DMS153 treated with DMSO at 0.1 percent for 48 hours (cell line): ENCODE data around the gene ZNF598.
A peak's percentile ranks its signal among the peaks of the same experiment; 100 is the strongest.
"Not testable (repeated sequence)": the region's sequence is repeated elsewhere in the genome, so short reads cannot be mapped to it uniquely, and the experiment has no call there.

Source experiments
- DNase-seq: peaks from one replicate; lab custom pipeline; 2025; ENCODE audit not compliant: unreplicated experiment; lab: John Stamatoyannopoulos, UW

ZNF598 gene

DNA sequence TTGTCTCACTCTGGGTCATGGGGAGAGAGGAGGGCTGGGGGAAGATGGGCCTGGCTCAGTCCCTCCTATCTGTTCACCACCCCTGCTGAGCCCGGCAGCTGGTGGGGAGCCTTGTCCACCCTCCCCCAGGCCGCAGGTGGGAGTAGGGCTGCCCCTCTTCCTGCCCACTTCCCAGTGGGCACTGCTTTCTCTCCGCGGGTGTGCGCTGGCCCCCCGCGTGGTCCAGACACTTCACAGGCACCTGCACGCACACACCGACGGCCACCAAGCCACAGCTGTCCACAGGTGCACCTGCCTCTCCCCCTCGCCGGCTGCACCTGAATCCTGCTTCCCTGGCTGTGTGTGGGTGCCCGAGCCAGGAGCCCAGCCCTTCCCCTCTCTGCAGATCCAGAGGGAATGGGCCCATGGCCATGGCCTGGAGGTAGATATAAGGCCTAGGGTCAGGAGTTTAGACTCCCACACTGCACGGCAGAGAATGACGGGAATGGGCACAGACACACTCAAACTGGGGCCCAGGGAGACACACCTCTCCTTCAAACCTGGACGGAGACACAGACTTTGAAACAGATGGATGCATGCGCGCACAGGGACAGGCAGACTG lies 19.1 kb upstream of the ZNF598 start:
- no peak for DNase-seq

DNA sequence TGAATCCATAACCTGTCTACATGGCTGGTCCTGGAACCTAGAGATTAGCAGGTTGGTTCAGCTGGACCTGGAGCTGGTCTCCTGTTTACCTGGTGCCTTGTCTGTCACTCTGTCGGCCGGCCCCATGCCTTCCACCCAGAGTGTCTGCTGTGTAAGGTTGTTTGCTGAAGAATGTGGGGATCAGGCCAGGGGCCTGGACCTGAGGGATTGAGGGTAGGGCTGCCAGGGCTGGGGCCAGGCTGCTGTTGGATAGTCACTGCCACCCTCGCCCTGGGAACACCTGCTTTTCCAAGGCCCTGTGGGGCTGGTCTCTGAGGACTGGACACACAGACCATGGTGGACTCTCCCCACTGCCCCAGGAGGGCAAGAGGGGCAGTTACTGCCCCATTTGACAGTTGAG lies 18.5 kb upstream of the ZNF598 start:
- DNase-seq = no peak

GRCh38 chr16:2027024-2028010 lies 17.7 kb upstream of the ZNF598 start:
- no peak for DNase-seq

GRCh38 chr16:2026461-2027023 lies 16.9 kb upstream of the ZNF598 start, which contains the start of gene NHERF2:
TSS of gene NHERF2 (plus strand) at chr16:2026902. CDS start at chr16:2027006, 104 bp downstream.
- no peak for DNase-seq

DNA sequence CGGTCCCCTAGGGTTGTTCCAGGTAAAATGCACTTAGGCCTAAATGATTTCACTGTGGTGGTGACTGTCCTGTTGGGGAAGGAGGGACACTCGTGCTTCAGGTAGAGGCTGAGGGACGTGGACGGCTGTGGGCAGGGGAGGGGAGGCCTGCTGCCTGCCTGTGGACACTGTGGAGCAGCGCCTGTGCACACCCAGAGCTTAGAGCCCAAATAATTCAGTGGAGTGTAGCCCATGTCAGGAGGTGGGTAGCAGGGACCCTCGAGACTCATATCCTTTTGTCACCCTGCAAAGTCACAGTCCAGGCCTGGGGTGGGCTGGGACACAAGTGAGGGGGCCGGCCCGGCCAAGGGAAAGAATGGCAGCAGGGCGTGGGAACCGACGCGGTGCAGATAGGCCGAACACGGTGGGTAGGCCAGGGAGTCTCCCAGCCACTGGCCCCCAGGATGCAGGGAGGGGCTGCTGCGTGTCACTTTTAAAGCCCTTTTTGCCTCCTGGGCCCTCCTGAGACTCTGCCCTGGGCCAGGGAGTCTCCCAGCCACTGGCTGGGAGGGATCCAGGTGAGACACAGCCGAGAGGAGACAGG lies 16.3 kb upstream of the ZNF598 start:
- DNase-seq = no peak

DNA sequence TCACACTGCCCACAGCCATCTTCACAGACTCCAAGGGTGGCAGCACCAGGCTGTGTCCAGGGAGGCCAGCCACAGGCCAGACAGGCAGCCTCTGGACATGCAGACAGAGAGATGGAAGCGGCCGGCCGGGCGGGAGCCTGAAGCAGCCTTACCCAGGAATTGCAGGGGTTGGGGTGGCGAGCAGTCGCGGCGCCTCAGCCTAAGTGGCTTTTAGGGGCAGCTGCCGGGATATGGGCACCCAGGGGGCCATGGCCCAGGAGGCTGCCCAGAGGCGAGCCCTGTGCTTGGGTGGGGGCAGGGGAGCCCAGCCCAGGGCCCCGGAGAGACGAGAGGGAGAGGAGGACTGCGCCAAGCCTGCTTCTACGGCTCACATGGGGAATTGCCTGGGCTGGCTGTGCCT lies 15.6 kb upstream of the ZNF598 start:
- no peak for DNase-seq

GRCh38 chr16:2024032-2024420 lies 14.4 kb upstream of the ZNF598 start:
- no peak for DNase-seq

DNA sequence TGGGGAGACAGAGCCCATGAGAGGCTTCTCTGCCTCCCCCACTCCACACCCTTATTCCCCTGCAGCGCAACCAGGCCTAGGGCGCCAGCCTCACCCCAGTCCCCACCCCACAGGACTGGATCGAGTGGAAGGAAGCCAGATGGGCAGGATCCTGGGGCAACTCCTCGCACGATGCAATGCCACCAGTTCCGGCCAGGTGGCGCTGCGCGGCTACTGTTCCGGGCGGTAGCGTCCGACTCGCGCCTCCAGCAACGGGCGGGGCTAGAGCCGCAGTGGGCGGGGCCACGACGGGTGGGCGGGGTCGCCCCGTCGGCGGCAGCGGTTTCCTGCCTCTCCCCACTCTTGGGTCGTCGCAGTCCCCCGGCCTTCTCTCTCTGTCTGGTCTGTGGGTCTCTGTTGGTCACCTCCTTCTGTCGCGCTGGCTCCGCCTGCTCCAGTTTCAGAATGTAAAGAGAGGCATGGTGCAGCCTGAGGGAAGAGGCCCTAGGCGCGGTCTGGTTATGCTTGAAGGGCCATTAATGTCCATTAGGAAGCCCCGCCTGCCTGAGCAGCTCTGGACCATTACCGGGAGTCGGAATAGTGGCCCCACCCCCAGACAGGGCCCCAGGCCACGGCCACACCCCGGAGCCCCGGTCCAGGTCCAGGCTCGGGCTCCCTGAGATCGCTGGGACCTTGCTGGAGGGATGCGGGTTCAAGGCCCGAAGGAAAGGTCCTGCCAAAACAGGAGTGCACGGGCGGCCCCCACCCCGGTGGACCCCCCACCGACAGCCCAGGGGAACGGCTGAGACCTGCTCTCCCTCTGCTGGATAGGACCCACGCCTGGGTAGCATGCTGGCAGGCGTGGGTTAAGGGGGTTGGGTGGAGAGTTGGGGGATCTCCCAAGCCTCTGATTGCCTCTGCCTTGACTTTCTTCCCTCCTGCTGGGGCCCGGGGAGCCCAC lies 13.7 kb upstream of the ZNF598 start:
- peak; percentile 88 for DNase-seq

- DNase-seq = no peak
Observed at GRCh38 chr16:2022723-2023091, 13.1 kb upstream of the ZNF598 start.

GRCh38 chr16:2019921-2020831 lies 10.6 kb upstream of the ZNF598 start:
- no peak for DNase-seq

DNA sequence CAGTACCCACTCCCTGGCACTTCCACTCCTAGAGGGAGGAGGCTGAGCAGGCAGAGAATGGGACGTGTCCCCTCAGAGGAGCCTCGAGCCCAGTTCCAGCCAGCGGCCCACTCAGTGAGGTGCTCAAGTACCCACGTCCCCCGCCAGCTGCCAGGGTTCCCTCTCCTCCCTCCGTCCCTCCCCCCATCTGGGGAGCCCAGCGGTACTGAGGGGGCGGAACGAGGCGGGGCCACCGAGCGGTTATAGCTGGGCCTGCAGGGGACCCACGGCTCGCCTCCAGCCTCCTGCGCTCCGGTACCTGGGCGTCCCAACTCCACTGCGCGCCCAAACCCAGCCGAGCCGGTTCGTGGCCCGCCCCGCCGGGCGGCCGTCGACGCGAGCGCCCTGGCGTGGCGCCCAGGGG lies 9.9 kb upstream of the ZNF598 start, which contains the start of gene NPW:
Gene NPW, plus strand, starts transcription at position 268 of the 403 bp plus-strand sequence.
- no peak for DNase-seq

DNA sequence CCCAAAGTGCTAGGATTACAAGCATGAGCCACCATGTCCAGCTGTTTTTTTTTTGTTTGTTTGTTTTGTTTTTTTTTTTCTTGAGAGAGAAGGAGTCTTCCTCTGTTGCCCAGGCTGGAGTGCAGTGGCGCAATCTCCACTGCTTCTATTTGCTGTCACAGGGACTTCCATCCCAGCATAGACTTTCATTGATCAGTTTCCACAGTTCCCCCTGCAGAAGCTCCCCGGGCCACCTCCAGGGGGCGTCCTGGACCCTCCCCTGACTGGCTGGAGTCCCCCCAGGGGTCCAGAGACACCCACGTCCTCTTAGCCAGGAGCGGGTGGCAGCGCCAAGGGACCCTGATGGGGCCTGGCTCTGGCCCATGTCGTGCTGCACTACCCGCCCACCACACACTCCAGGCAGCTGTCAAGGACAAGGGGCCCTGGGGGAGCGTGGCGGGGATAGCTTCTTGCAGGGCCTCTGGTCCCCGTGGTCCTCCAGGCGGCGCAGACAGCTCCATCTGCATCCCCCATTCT lies 6.8 kb upstream of the ZNF598 start:
- no peak for DNase-seq

DNA sequence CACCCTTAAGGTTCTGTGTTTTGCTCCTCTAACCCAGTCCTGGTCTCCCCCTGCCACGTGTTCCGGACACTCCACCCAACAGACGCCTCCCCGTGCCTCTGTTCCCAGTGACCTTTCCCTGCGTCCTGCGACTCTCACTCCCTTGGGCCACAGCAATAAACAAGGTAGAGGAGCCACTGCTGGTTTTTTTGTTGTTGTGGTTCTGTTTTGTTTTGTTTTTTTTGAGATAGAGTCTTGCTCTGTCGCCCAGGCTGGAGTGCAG lies 6.3 kb upstream of the ZNF598 start:
- DNase-seq = no peak

DNA sequence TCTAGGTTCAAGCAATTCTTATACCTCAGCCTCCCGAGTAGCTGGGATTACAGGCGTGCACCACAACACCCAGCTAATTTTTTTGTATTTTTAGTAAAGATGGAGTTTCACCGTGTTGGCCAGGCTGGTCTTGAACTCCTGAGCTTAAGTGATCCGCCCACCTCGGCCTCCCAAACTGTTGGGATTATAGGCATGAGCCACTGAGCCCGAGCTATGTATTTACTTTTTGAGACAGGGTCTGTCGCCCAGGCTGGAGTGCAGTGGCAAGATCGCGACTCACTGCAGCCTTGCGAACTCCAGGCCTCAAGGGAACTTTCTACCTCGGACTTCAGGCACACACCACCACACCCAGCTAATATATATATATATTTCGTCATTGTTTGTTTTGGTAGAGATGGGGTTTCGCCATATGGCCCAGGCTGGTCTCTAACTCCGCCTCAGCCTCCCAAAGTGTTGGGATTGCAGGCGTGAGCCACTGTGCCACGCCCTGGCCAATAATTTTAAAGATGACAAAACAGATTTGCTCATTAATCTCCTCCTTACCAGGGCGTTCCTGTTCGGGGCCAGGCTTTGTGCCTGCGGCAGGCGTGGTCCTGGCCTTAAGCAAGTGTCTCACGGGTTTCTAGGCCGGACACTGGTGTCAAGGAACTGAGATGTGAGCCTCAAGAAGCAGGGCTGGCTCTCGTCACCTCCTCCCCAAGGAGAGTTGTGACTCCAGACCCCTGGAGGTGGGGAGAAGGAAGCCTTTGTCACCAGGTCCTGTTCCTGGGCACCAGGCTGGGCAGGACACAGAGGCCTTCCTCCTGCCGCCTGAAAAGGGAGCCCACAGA lies 5.7 kb upstream of the ZNF598 start:
- no peak for DNase-seq

GRCh38 chr16:2013527-2013926 lies 3.9 kb upstream of the ZNF598 start:
- DNase-seq = no peak

- not testable (repeated sequence) for DNase-seq
Observed at GRCh38 chr16:2011726-2012125, 2.1 kb upstream of the ZNF598 start.

DNA sequence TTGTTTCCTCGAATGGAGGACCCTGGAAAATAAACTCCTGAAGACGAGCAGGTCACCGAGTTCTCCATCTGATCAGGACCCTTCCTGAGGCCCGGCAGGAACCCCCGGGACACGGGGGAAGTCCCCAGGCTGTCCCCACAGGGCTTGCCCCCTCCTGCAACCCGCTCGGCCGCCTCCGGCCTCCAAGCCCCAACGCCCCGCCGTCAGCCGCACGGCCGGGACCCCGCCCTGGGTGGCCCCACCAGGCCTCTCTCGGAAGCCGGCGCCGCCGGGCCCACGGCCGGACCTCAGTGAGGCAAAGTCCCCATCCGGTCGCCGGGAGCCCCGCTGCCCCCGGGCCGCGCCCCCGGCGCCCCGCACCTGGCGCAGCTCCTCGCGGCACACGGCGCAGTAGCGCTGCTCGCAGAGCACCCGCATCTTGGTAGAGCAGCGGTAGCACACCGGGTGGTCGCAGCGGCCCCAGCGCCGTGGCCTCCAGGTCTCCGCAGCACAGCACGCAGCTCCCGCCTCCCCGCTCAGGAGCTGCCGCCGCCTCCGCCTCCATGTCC lies 383 bp downstream of the ZNF598 start:
- no peak for DNase-seq

DNA sequence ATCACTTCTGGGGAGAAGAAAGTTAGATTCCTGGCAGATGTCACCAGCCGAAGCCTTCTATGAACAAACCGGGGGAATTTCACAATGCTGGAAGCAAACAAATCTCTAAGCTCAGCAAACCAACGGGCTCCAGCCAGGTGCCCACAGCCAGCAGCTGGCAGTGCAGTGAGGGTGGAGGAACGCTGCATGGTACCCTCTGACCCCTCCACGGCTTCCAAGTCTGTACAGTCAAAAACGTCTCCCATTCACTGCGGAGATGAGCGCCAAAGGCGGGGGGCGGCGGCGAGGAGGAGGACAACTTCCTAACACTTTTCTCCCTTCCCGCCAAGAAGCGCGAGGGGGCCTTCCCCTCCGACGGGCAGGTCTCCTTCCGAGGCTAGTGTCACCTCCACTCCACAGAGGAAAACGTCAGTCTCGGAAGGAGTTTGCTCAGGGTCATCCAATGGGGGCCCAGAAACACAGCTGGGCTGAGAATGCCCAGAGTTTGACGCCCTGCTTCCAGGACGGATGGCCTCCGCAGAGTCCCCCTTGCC lies 924 bp downstream of the ZNF598 start:
- DNase-seq = no peak
